Fibroblast of peridontal ligament (primary cell): ENCODE data around the gene GSTT2B.
"Not testable (repeated sequence)": the region's sequence is repeated elsewhere in the genome, so short reads cannot be mapped to it uniquely, and the experiment has no call there.

Source experiments
- DNase-seq: peaks from one replicate; pipeline ENCODE4 v3.0.0-alpha.2; 2010; ENCODE audit errors: extremely low read depth

The GSTT2B gene

DNA sequence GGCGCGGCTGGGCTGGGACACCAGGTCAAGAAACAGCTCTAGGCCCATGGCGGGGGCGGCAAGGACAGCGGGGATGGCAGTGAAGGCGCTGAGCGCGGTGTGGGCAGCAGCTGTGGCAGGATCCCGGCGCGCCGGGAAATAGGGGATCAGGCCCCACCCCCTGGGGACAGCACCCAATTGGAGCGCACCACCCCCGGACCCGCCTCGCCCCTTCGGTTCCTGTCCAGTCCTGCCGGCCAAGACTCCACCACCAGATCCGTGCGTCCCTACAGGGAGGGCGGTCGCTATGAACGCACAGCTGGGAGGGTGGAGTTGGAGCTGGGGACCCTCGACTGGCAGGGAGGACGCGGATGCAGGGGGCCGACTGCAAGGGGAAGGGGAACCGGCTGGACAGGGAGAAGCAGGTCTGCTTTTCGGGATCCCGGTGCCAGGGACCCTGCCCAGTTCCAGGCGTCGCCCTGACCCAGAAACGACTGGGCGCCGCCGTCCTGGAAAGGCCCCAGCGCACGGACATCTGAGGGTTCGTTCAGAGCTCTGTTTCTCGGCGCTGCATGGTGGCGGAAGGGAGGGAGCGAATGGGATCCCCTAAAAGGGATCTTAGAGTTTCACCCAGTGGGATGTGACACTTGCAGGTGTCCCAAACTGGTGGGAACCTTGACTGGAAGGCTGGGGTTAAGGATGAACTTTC is at the start of gene GSTT2B:
TSS of gene GSTT2B (minus strand) at position 112 of the 688 bp plus-strand sequence. CDS start at position 48, 64 bp downstream.
- not testable (repeated sequence) for DNase-seq

DNA sequence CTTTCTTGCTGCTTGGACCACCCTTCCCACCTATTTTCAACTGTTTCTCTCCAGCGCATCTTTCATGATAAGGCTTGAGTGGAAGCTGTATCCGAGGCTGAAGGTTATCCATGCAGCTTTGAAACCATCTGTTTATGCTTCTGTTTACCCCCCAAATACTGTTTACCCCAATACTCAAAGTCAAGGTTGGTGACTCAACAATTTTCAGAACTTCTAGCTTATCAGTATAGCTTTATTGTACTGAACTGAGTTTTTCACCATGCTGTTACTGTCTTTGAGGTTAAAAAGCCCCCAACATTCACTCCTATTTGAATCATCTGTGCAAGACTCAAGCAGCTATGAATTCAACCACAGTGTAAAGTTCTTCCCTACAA is 49.0 kb upstream of the GSTT2B start:
- DNase-seq: no peak

GRCh38 chr22:24009227-24010017 is 48.4 kb upstream of the GSTT2B start:
- DNase-seq: no peak

DNA sequence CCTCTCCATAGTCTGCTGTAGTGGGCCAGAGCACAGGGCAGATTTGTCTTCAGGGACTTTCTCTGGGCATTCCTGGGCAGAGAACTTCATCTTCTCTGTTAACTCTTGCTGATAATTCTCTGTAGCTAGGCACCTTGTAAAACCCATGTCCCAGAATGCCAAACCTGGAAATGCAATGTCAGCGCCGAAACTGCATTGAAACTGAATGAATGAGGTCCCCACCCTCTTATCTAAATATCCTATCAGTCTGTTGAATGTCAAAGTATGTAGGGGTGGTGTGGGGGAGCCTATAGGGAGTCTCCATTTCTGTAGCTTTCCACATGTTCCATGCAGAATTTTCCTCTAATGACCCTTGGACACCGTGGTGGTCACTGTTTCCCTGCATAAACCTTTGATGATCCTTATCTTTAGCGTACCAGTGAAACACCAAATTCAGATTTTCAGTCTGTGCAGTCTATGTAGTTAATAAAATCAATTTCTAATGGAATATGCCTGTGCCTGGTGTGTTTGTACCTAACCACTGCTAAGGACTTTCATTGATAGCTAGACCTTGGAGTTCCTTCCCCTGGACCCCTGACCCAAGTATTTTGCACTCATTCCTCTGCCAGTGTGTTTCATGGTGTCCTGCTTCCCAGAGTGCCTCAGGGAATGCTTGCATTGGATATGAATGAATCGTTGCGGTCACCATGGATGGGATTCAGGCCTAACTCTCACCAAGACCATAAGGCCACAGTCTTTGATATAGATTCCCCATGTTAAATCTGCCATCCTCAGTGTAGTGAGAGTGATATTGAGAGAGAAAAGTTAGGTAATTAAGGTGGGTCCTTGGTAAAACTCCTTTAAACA is 47.6 kb upstream of the GSTT2B start:
- no peak for DNase-seq

GRCh38 chr22:24008022-24008283 is 47.0 kb upstream of the GSTT2B start:
- no peak for DNase-seq

- DNase-seq: no peak
Measured at GRCh38 chr22:24007253-24008021, 46.4 kb upstream of the GSTT2B start.

GRCh38 chr22:24006914-24007214 is 45.9 kb upstream of the GSTT2B start:
- DNase-seq: no peak

- DNase-seq: no peak
Measured at GRCh38 chr22:24006207-24006913, 45.4 kb upstream of the GSTT2B start.

GRCh38 chr22:24005201-24005600 is 44.2 kb upstream of the GSTT2B start, which contains the start of gene GSTT4:
TSS of gene GSTT4 (minus strand) at chr22:24005453. CDS start at chr22:24005356, 97 bp downstream.
- peak; percentile 5 for DNase-seq

DNA sequence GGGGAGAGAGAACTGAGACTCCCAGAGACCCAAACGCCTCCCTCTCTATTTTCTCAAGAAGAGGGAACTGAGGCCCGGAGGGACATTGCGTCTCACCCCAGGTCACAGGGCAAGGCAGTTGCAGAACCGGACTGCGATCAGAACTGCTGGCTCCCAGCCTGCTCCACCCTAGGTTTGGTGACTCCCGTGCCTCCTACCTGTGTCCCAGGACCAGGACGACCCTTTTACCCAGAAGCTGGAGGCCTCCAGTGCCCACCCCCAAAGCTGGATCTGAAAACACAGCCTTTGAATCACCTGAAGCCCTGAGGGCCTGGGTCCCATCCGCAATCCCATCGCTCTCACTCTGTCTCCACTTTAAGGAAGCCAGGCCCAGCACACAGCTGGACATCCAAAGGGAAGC is 42.9 kb upstream of the GSTT2B start:
- DNase-seq: no peak

DNA sequence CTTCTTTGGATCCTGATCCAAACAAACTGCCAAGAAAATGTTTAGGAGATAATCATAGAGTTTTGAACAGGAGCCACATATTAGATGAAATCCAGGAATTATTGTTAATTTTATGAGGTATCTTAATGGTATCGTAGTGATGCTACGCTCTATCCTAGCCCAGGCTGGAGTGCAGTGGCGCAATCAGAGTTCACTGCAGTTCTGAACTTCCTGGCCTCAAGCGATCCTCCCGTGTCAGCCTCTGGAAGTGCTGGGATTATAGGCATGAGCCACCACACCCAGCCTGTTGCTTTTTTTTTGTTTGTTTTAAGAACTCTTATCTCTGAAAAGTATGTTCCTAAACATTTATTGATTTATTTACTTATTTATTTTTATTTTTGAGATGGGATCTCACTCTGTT is 41.9 kb upstream of the GSTT2B start:
- no peak for DNase-seq

GRCh38 chr22:24002272-24002671 is 41.3 kb upstream of the GSTT2B start:
- DNase-seq: no peak

DNA sequence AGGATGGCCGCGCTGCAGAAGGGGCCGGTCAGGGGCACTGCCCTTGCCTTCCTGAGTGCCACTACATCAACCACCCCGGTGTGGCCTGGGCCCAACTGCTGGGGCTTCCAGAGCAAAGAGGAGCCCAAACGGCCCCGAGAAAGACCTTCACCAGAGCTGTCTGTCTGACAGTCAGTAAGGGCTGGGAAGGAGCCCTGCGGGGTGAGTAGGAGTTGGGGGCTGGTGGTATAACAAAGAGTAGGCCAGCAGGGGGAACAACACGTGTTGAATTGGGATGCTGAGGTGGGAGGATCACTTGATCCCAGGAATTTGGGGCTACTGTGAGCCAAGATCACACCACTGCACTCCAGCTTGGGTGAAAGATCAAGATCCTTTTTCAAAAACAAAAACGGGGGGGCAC is 40.3 kb upstream of the GSTT2B start:
- no peak for DNase-seq

- DNase-seq: not testable (repeated sequence)
Measured at GRCh38 chr22:23999779-24000178, 38.8 kb upstream of the GSTT2B start.

DNA sequence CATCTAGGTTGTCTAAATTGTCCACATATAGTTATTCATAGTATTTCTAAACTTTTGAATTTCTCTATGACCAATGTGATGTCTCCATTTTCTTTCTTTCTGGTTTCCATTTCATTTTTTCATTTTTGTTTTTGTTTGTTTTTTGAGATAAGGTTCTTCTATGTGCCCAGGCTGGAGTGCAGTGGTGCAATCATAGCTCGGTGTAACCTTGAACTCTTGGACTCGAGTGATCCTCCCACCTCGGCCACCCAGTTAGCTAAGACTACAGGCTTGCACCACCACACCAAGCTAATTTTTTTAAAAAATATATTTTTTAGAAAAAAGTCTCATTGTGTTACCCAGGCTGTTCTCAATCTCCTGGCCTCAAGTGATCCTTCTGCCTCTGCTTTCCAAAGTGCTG is 36.1 kb upstream of the GSTT2B start:
- DNase-seq: no peak

DNA sequence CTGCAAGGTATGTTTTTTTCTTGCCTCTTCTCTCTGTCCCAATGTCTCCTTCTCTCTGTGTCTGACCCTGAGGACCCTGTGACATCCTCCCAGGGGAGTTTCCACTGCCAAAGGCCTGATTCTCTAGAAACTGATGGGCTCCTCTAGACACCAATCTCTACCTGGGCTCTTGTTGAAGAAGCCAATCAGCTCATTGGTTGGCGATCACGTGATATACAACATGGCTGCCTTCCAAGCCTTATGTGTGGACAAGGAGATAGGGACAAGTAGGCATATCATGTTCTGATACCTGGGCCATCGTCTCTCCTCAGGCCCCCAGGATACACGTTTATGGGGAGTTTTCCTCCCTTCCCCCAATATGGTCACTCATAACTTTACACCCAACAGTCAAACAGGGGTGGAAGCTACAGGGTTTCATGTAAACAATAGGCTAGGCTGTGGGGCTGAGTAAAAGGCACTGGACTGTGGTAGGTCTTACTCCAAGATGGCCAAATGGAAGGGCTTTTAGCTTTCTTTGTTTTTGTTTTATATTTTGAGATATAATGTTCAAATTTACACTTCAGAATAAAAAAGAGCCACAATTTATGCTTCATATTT is 32.7 kb upstream of the GSTT2B start:
- DNase-seq: not testable (repeated sequence)

- not testable (repeated sequence) for DNase-seq
Measured at GRCh38 chr22:23993080-23993479, 32.1 kb upstream of the GSTT2B start.

DNA sequence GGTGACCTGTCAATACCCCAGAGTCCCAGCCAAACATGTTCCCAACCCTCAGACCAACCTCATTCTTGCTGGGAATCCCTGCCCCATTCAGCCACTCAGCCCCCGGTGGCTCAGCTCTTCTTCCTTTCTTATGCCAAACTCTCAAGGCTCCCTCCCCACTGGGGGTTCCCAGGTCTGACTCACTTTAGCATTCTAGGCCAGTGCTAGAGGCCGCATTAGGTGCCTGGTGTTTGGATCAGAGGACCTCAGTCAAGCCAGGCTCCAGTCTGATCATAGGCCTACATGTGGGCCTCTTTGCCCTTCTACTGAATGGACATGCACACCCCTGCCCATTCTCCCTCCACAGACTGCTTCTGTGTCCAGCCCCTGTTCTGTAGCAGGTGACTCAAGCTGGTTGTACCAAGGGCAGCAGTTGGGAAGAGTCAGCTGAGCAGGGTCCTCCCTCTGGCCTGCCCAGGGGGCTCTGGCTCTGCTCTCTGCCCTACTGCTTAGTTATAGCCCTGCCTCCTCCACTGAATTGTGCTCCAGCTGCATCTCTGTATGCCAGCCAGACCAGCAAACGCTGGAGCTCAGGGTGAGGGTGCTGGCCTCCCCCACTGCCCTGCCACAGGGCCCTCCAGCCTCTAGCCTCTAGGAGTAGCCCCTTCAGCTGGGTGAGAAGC is 28.7 kb upstream of the GSTT2B start:
- DNase-seq: not testable (repeated sequence)

DNA sequence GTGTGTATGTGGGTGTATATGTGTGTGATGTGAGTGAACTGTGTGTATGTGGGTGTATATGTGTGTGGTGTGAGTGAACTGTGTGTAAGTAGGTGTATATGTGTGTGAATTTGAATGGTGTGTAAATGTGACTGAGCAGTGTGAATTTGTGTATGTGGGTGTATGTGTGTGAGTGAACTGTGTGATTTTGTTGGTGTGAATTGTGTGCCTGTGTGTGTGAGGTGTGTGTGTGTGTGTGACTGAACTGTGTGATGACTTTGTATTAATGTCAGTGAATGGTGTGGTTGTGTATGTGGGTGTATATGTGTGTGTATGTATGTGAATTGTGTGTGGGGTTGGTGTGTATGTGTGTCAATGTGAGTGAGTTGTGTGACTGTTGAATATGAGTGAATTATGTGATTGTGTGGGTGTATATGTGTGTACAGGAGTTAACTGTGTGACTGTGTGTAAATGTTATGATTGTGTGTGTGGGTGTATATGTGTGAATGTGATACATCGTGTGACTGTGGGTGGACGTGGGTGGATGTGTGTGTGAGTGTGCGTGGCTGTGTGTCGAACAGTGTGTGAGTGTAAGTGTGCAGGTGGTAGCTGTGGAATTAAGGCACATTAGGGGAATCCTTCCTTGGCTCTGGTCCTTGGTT is 25.7 kb upstream of the GSTT2B start:
- not testable (repeated sequence) for DNase-seq

DNA sequence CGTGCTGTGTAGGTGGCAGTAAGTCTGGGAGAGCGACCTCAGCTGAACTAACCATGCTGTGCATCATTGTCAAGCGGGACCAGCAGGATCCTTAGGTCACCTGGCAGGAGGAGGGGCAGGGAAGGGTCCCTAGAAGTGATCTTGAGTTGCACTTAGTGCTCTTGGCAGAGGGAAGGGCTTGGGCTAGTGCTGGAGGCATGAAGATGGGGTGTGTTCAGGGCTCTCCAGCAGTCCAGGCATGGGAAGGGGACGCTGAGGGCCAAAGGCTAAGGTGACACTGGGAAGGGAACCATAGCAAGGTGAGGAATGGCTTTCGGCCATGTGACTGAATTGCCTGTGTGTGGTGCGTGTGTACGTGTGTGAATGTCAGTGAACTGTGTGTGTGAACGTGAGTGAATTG is 25.1 kb upstream of the GSTT2B start:
- DNase-seq: not testable (repeated sequence)
